Kidney capillary endothelial cell (primary cell): ENCODE measurements around the gene ADGRV1.
"Not testable (repeated sequence)": the region's sequence is repeated elsewhere in the genome, so short reads cannot be mapped to it uniquely, and the experiment has no call there.

ENCODE experiments used
- DNase-seq: peaks from one replicate; pipeline ENCODE4 v3.0.0-alpha.2; 2018; ENCODE audit warnings: low spot score

Gene ADGRV1

GRCh38 chr5:90645024-90645610, 86.5 kb downstream of the ADGRV1 start:
- DNase-seq: peak; percentile 65

- DNase-seq: no peak
Observed at GRCh38 chr5:90650767-90651166, 92.2 kb downstream of the ADGRV1 start.

- DNase-seq: no peak
Observed at GRCh38 chr5:90654215-90654614, 95.6 kb downstream of the ADGRV1 start.

- no peak for DNase-seq
Observed at GRCh38 chr5:90655423-90655822, 96.8 kb downstream of the ADGRV1 start.

- DNase-seq: no peak
Observed at GRCh38 chr5:90657030-90657429, 98.4 kb downstream of the ADGRV1 start.

- DNase-seq: peak; percentile 3
Observed at GRCh38 chr5:90657788-90658187, 99.2 kb downstream of the ADGRV1 start.

GRCh38 chr5:90658620-90659019, 100.0 kb downstream of the ADGRV1 start:
- no peak for DNase-seq

GRCh38 chr5:90668079-90668565, 109.5 kb downstream of the ADGRV1 start:
- DNase-seq: not testable (repeated sequence)

- DNase-seq: no peak
Observed at GRCh38 chr5:90675222-90675621, 116.6 kb downstream of the ADGRV1 start.

GRCh38 chr5:90680921-90681563, 122.4 kb downstream of the ADGRV1 start:
- DNase-seq: no peak

- no peak for DNase-seq
Observed at GRCh38 chr5:90682278-90682677, 123.7 kb downstream of the ADGRV1 start.

GRCh38 chr5:90685425-90686022, 126.9 kb downstream of the ADGRV1 start:
- DNase-seq: no peak

- DNase-seq: not testable (repeated sequence)
Observed at GRCh38 chr5:90686363-90686762, 127.8 kb downstream of the ADGRV1 start.

GRCh38 chr5:90687458-90687857, 128.9 kb downstream of the ADGRV1 start:
- not testable (repeated sequence) for DNase-seq

- DNase-seq: no peak
Observed at GRCh38 chr5:90689064-90689463, 130.5 kb downstream of the ADGRV1 start.

GRCh38 chr5:90690307-90690706, 131.7 kb downstream of the ADGRV1 start:
- no peak for DNase-seq

- no peak for DNase-seq
Observed at GRCh38 chr5:90691533-90691932, 132.9 kb downstream of the ADGRV1 start.

GRCh38 chr5:90696153-90696552, 137.6 kb downstream of the ADGRV1 start:
- no peak for DNase-seq

- DNase-seq: no peak
Observed at GRCh38 chr5:90700299-90700698, 141.7 kb downstream of the ADGRV1 start.

- DNase-seq: no peak
Observed at GRCh38 chr5:90703932-90704331, 145.3 kb downstream of the ADGRV1 start.

- no peak for DNase-seq
Observed at GRCh38 chr5:90707698-90708097, 149.1 kb downstream of the ADGRV1 start.

GRCh38 chr5:90709323-90710155, 150.9 kb downstream of the ADGRV1 start:
- DNase-seq: peak; percentile 8

- DNase-seq: no peak
Observed at GRCh38 chr5:90718387-90718786, 159.8 kb downstream of the ADGRV1 start.
